Cerebellar nuclear complex (tissue), 1 donor: ENCODE data around the gene MED27.
"Not testable (repeated sequence)": the region's sequence is repeated elsewhere in the genome, so short reads cannot be mapped to it uniquely, and the experiment has no call there.

ENCODE experiments used
- DNase-seq, 2 experiments: peaks; one replicate each; lab custom pipeline; 2025; lab: John Stamatoyannopoulos, UW

MED27 gene

DNA sequence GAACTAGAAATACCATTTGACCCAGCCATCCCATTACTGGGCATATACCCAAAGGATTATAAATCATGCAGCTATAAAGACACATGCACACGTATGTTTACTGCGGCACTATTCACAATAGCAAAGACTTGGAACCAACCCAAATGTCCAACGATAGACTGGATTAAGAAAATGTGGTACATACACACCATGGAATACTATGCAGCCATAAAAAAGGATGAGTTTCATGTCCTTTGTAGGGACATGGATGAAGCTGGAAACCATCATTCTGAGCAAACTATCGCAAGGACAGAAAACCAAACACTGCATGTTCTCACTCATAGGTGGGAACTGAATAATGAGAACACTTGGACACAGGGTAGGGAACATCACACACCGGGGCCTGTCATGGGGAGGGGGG, 158.0 kb downstream of the MED27 start:
- DNase-seq: not testable (repeated sequence)

DNA sequence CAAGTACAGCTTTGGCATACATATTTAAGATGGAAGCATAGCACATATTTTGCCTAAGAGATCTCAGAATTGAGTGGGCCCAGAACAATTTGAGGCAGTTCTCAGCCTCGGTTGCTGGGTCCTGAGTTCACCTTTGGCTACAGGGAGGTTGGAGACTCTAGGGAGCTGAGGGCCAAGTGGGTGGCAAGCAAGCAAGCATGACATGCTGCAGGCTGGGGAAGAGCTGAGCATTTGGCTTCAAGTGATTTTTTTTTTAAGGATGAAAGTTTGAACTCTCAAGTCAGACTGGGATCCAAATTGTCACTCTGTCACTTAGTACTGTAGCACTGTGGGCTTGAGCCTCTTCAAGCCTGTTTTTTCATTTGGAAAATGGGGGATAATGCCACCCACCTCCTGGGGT, 160.5 kb downstream of the MED27 start:
- no peak for DNase-seq

DNA sequence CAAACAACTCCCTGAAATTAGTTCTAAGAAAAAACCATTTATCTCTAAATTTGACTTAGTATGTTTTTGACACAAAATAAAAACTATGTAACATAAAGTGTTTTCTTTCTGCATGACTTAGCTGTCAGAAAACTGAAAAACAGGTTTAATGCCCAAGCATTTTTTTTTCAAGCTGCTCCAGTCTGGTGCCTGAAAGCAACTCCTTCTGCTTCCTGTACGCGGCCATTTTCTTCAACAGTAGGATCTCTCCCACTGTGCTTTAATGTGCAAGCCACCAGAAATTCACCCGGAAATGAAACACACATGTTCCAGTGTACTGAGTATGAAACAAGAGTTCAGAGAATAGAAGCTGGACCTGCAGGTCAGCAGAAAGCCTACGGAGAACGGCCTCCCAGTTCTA, 161.2 kb downstream of the MED27 start:
- DNase-seq: no peak

DNA sequence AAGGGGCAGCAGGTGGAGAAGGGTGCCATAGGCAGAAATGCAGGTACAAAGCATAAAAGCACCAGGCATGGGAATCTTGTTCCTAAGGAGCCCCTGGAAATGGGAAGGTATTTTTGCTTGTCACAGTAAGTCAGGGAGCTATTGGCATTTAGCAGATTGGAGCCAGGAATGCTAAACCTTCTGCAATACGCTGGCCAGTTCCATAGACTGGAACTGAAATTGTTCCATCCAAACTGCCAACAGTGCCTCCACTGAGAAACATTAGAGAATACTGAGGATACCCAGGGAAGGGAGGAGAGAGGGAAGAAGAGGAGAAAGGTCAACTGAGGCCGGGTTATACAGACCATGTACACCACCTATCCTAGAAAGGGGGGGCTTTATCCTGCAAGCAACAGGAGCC, 162.7 kb downstream of the MED27 start:
- DNase-seq: no peak

DNA sequence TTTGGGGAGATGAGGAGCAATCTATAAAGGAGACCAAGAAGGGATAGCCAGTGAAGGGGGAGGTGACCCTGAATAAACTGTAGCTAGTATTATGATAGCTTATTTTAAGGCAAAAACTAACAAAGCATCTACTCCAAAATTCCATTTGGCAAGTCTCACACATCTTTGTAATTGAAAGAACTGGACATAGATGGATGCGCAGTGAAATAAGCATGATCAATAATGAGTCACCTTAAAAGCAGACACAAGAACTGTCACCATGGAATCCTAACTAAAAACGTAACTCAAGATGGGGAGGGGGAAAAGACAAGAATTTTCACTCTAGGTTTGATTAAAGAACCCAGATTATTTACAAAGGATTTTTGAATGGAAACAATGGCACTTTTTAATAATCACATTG, 164.5 kb downstream of the MED27 start:
- no peak for DNase-seq

DNA sequence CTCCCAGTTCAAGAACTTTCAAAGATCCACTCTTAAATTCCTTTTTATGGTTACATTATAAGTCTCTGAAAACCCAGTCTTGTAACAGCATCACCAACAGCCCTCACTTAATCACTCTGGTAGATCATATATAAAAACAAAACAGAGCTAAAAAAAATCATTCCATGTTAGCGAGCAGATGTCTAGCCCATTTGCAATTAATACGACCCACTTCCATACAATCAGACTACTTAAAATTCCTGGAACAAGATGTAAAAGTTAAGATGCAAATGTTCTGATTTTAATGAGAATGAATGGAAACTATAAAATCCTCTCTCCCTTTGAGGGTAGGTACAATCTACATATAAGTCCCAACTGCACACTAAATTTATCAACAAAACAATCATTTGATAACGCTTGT, 167.0 kb downstream of the MED27 start:
- no peak for DNase-seq

DNA sequence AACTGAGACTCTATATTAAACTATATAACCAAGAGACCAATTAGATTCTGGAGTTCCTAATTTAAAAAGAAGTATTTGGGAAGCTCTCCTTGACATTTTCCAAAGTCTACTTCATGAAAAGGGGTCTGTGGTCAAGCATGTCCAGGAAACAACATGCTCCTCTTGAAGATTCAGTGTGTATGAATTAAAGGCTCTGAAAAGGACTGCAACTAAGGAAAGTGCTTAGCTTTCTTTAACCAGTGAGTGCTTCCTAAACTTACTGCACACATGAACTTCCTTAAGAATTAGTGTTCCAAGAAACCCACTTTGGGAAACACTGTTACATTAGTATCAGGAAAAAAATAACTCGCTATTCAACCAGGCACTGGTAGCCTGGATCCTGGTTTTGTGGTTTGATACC, 167.6 kb downstream of the MED27 start:
- no peak for DNase-seq

DNA sequence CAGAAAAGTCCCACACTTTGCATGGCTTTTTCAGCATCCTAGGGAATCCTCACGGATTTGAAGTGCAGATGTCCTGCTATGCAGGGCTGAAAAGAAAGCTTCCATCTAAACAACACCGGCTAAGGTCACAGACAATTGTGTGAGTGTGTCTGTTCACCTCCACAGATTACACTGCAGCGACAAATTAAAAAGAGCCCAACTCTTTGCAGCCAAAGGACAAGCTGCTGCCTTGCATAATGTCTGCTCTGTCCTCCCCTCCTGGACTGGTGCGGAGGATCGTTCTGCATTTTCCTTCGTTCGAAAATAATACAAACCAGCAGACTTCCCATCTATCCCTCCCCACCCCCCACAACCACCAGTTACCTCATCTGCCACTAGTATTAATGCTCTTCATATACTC, 169.1 kb downstream of the MED27 start:
- no peak for DNase-seq

DNA sequence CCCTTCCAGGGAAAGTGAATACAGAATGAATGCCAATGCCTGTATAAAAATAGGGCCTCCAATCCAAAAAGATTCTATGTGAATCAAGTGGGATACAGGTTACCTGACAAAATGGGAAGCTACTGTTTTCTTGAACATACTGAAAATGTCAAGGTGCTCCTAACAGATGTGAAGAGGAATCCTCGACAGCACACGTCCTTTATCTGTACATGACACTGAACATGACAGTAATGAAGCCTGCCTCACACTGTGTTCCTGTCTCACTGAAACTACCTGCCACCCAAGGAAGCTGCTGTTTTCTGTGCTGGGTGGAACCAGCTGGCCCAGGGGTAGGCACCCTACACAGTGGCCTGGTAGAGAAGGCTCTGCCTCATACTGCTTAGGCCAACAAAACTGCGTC, 174.5 kb downstream of the MED27 start:
- DNase-seq: no peak

DNA sequence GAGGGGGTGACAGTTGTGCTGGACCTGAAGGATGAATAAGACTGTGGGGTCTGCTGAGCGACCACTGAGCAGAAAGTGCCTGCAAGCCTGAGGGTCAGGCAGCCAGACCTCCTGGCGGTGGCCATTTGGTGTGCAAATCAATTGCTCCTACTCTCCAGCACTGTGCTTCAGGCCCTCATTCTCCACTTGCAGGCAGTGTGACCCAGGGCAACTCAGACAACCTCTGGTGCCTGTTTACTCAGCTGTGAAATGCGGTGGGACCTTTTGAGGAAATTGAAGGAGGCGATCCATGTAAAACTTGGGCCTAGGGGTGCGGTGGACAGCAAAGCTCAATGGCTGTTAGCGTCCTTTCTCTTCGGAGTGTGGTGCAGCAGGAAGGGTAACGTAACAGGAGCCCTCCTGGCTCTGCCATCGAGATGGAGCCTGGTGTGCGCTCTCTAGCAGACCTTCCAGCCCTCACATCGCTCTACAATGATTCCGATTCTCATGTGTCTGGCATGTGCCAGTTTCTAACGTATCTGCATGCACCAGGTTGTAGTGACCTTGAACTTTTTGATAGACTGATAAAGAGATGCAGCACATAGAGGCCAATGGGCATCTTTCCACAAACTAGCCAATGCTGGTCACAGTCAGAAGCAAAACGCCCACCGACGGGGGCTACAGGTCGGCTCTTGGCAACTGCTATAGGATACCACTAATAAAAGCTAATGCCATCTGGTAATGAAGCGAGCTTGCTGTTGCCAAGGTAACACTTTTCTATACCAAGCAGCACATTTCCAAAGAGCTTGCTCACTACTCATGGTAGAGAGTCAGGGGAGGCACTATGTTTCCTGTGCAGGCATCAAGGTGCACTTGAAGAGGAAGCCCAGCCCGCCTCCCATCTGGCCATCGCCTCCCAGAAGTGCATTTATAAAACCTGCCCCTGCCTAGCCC, 180.1 kb downstream of the MED27 start:
- no peak for DNase-seq

DNA sequence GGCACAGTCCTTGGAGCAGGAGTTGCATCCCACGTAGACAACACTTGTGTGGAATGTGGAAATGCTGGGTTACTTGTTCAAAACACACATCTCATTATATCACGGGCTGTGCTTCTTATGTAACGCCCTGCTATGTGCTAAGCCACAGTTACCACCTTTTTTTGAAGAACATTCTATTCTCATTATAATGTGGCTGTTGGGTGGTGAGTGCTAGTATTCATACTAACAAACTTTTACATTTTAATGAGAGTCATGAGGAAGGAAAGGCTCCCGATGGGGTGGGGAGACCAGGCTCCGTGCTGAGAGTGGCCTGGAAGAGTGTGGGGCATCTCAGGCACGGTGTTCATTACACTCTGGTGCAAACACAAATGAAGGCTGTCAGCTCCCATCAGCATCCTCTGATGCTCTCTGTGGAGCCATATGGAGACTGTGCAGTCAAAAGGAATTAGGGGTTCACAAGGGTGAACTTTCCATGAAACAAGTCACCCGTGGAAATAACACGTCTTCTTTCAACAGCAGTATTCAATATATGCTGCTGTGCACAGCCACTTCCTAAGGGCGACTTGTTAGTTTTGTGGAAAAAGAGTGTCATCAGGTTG, 186.7 kb downstream of the MED27 start:
- DNase-seq: no peak

DNA sequence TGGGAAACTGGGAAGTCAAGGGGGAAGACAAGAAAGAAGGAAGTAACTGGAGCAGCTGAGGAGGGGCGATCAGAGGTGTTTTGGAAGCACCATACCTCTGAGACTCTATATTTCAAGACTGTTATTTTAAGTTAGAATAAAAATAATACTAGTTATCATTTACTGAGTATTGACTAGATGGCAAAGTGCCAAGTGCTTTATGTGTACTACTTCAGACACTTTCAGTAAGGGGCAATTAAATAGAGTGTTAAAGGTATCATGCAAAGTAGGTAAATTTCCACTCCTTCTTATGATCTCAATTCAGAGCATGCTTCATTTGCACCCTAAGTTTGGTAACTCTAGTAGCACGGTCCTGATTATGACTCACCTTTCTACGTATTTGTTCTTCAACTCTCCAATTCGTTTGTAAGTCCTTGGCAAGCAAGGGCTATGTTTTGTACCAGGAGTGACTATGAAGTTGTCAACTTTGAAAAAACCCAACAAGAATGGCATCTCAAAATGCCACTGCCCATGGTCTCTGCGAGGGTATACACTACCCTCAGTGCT, 187.4 kb downstream of the MED27 start:
- no peak for DNase-seq

DNA sequence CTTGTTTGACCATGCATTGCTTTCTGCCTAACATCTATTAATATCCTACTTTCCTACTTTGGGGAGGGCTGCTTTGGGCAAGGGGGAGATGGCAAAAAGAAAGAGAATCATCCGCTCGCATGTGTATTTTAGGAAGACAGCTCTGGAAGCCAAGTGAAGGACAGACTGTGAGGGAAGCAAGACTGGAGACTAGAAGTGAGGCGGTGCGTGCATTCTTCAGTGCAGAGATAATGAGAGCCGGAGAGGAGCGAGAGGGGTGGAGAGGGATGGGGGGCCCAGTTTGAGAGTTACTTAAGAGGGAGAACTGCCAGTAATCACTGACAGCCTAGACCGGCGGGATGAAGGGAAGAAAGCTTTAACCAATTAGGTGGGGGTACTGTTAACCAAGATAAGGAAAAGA, 188.1 kb downstream of the MED27 start:
- DNase-seq: no peak

DNA sequence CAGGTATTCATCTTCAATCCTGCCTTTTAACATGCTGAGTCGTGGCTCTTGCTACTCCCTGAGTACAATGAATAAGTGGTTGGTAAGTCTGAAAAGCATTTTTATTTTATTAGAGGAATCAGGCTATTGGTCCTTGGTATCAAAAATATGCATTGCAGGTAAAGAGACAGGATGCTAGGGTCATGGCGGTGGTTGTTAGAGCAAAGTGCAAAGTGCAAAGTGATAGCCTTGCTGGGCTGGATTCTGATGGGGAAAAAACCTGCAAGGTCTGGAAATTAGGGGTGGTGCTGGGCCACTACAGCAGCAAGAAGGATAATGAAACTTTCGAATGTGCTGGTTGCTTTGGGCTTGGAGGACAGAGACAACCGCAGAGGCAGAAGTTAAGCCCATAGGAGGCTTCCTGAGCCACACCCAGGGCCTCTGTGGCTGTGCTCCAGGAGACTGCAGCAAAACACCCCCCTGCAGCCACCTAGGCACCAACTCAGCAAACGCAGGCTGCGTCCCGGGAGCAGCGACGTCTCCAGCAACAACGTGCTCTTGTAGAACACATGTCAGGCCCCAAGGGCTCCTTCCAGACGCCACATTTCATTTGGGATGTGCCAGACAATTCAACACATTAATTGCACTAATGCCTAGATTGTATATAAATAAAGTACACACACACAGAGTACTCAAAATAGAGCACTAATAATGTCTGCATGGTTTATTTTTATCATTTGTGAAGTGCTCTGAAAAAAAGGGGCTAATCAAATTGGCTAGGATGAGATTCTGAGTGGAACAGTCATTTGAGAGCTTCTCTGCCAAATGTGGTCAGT, 190.0 kb downstream of the MED27 start:
- DNase-seq: no peak

DNA sequence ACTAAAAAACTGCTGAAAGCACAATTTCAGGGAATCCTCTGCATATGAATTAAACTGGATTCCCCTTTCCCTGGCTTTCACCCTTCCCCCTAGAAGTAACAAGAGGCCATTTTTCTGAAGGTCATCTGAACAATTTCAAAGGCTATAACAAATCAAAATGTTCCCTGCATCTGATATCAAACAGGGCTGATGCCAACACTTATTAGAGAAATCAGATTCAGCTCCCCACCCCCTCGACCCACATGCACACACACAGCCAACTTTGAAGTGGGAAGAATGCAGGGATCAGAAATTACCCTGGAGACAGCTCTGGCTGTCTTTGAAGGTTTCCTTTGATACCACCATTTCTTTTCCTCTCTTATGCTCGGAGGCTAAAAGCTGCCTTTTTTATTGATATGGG, 190.7 kb downstream of the MED27 start:
- DNase-seq: no peak

DNA sequence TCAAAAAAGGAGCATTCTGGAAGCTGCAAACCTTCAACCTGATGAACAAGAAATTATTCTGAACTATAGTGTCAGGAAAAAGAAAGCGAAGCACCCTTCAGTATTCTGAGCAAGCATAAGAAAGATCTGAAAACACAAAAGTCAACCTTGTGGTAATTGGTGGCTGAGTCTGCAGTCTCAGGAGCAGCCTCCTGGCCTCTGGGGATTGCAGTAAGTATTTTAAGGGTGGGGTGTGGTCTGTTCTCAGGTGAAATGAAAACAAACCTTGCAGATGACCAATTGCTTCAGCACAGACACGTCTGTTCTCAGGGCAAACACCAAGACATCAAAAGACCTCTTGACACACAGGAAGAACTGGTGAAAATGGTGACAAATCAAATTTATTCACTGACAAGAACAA, 192.0 kb downstream of the MED27 start:
- DNase-seq: no peak

DNA sequence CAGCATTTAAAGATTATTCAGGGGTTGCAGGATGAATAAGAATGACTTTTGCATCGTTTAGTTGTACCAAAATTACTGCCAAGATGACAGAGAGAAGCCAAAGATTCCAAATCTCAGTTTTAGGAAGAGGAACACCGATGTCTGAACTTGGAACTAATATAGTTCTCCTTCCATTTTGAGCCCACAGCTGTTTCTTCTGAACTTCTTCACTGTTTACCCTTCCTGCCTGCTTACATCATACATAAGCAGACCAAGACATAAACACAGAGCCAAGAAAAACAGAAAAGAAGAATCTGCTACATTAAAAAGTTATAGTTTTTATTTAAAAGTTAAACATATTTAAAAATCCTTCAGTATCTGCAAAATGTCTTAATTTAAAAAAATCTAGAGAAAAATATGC, 192.8 kb downstream of the MED27 start:
- DNase-seq: no peak

DNA sequence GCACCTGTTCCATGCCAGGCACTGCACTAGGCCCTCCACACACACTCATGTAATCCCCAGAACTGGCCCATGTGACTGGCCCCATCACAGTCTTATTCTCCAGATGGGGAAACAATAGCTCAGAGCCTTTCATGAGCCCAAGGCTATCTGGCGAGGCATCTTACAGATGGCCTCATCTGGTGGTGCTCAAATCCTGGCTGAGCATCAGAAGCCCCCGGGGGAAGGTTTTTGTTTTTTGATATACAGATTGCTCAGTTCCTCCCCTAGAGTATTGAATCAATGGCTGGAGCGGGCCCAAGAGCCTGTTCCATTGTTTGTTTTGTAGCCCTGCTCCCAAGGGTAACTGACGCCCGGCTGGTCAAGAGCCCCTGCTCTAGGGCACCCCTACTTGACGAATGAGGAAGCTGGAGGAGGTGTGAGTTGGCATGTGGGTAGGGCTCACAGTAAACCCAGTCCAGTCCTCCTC, 194.5 kb downstream of the MED27 start:
- DNase-seq: no peak

DNA sequence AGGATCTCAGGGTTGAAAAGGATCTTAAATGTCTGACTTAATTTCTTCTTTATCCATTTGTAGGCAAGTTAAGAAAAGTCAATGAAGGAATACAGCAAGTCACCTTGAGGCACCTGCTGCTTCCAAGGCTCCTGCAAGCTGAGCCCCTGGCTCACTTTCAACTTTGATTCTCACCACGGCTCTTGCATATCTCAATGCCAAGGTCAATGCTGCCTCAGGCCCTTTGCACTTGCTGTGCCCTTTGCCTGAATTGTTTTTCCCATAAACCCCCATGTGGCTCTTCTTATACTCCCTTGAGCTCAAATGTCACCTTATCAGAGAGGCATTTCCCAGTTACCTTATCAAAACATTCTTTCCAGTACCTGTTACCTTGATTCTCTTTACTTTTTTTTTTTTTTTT, 195.4 kb downstream of the MED27 start:
- no peak for DNase-seq

DNA sequence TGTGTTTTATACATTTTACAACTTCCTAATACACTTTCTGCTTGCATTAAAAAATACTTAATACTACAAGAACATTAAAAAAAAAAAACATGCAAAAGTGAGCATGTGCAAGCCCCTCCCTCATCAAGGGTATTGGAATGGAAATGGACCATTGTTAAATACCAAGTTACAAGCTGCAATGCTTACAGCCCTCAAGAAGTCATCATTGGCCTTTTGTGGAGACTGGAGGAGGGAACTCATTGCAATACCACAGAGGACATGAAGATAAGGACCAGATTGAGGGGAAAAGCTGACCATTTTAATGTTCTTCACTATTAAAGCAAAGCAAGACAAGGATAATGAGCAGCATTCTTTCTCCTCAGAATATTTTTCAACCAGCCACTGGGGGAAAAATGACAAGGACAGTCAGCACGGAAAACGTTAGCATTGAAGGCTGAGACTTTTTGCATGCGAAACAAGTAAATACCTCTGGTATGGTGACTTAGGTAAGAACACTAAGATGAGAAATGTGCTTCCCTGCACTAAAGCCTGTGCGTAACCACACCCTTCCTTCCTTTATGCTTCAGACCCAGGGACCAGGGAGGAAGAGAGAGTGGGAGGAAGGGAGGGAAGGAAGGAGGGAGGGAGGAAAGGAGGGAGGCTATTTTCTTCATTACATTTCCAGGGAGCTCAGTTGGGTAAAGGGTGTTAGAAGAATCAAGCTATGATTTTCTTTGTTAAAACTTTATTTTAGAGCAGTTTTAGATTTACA, 198.7 kb downstream of the MED27 start:
- no peak for DNase-seq

DNA sequence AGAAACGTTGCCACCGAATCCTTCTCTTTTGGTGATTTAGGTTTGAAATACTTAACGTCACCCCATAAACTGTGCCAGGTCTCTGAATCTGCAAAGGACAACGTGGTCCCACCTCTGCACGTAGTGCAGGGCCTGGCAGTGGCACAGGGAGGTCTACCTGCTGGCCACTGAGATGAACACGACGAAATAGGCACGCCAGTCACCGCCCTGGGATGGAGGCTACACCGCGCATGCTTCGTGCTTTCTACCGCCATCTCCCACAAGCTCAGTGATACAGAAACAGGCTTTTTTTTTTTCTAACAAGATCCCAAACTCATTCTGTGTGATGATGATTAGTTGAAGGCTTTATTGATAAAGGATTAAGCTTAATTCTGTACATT, 199.8 kb downstream of the MED27 start:
- no peak for DNase-seq
